ENCODE results near the gene OSBPL10. TPM values are rescaled to one million over a fixed set of nuclear protein-coding genes. Genes with fewer than 3 reads are reported as not detected.
"Not testable (repeated sequence)": the region's sequence is repeated elsewhere in the genome, so short reads cannot be mapped to it uniquely, and the experiment has no call there.

The OSBPL10 gene, protein sequence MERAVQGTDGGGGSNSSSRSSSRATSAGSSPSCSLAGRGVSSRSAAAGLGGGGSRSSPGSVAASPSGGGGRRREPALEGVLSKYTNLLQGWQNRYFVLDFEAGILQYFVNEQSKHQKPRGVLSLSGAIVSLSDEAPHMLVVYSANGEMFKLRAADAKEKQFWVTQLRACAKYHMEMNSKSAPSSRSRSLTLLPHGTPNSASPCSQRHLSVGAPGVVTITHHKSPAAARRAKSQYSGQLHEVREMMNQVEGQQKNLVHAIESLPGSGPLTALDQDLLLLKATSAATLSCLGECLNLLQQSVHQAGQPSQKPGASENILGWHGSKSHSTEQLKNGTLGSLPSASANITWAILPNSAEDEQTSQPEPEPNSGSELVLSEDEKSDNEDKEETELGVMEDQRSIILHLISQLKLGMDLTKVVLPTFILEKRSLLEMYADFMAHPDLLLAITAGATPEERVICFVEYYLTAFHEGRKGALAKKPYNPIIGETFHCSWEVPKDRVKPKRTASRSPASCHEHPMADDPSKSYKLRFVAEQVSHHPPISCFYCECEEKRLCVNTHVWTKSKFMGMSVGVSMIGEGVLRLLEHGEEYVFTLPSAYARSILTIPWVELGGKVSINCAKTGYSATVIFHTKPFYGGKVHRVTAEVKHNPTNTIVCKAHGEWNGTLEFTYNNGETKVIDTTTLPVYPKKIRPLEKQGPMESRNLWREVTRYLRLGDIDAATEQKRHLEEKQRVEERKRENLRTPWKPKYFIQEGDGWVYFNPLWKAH
- 1 to 10 TPM; 1.0 to 4.3 (median 3.8) TPM for polyA plus RNA-seq

DNA sequence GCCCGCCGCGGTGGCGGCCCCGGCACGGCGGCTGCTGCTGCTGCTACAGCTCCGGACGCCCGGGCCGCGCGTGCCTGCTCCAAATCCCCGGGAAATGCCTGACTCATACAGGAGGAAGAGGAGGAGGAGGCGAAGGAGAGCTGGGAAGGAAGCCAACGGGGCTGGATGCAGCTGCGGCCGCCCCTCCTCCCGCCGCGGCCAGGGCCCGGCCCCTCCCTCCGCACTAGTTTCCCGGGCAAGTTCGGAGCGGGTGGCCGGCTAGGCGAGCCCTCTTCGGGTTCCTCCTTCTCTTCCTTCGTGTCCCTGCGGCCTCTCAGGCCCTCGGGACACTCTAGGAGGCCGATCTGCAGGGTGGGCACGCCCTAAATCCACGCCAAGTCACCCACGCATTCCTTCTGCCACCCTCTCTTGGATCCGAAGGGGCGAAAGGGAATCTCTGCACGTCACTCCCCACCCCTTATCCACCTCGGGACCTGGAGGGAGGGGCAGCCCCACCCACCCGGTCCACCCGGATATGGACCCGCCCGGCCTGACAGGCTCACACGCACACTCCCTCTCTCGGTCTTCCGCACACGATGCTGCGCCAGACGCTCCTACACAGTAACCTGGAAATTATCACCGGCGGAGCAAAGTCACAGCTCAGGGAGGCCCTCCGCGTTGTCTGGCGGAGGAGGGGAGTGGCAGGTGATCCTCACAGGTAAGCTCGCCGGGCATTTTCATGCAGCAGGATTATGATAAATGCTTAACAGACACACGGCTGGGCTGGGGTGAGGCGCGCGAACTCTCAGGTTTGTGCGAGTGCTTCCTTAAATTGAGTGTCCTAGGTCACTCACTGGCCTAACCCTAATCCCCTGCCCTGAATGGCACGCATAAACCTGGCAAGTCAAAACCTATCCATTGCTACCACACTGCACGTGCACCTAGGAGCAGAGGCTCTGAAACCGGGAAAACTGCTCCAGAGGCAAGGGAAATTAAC, at the start of gene OSBPL10, which contains the start of gene ZNF860:
OSBPL10 (minus strand) TSS at position 57 of the 976 bp plus-strand sequence. CDS start 83 bp downstream, outside the sequence.
ZNF860 (plus strand) TSS at position 545 of the 976 bp plus-strand sequence. CDS start 7,330 bp downstream, outside the sequence.
- 3 to 8% (median 8%) methylated on average over 61 to 65 of the region's 65 CpGs for WGBS, 3 donors
- H3K27ac ChIP-seq (ENCODE audit: low read depth, low read length): no peak within 1 kb of the TSS

DNA sequence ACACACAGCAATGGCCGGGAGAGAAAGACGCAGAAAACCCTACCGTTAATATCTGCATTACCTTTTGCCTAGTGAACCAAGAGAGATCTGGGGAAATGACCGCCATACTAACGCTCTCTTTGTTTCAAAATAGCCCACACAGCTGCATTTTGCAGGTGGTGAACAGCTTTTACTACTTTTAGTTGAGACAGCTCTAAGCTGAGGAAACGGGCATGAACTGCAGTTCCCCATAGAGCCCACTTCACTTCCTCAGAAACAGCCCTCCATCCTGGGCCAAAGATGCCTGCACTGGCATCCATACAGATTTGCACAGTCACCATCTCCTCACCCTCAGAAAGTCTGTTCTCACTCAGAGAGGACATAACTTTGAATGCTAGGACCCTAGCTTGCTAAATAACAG, 45.5 kb upstream of the OSBPL10 start:
- WGBS, 3 donors: 45 to 86% (median 52%) methylated on average over 6 of the region's 6 CpGs
- H3K27ac ChIP-seq (ENCODE audit: low read depth, low read length): no peak overlapping the region

DNA sequence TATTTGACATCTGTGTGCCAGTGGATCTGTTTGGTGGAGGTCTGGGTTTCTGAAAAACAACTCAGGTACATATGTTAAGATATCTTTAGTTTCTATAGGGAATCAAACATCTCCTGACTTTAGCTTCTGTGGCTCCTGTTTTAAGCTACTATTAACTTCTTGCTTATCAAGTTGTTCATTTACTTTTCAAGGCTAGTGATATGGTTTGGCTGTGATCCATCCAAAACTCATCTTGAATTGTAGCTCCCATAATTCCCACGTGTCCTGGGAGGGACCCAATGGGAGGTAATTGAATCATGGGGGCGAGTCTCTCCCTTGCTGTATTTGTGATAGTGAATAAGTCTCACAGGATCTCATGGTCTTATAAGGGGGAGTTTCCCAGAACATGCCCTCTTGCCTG, 41.9 kb upstream of the OSBPL10 start:
- no peak overlapping the region for H3K27ac ChIP-seq (ENCODE audit: low read depth, low read length)
- 30 to 82% (median 81%) methylated on average over 2 of the region's 2 CpGs for WGBS, 3 donors

DNA sequence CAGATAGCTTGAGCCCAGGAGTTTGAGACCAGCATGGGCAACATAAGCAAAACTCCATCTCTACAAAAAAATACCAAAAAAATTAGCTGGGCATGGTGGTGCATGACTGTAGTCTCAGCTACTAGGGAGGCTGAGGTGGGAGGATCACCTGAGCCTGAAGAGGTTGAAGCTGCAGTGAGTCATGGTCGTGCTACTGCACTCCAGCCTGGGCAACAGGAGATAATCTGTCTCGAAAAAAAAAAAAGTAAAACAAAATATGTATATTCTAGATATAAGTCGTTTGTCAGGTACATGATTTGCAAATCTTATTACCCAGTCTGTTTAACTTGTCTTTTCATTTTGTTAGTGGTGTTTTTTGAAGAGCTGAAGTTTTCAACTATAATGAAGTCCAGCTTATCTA, 40.7 kb upstream of the OSBPL10 start:
- H3K27ac ChIP-seq (ENCODE audit: low read depth, low read length): no peak overlapping the region
- 47 to 83% (median 75%) methylated on average over 3 of the region's 3 CpGs for WGBS, 3 donors

DNA sequence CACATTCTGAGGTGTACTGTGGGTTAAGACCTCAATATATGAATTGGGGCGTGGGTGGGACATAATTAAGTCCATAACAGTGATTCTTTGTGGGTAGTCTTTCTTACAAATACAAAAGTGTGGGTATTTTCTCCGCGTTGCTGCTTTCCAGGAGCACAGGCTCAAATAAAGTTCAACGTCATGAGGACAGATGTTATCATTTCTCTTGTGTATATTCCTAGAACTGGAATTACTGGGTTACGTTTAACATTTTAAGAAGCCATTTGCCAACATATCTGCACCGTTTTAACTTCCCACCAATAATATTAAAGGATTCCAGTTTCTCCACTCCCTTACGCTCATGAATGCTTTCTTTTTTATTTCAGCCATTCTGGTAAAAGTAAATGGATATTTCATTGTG, 40.1 kb upstream of the OSBPL10 start:
- no peak overlapping the region for H3K27ac ChIP-seq (ENCODE audit: low read depth, low read length)
- 72 to 80% (median 75%) methylated on average over 7 of the region's 7 CpGs for WGBS, 3 donors

DNA sequence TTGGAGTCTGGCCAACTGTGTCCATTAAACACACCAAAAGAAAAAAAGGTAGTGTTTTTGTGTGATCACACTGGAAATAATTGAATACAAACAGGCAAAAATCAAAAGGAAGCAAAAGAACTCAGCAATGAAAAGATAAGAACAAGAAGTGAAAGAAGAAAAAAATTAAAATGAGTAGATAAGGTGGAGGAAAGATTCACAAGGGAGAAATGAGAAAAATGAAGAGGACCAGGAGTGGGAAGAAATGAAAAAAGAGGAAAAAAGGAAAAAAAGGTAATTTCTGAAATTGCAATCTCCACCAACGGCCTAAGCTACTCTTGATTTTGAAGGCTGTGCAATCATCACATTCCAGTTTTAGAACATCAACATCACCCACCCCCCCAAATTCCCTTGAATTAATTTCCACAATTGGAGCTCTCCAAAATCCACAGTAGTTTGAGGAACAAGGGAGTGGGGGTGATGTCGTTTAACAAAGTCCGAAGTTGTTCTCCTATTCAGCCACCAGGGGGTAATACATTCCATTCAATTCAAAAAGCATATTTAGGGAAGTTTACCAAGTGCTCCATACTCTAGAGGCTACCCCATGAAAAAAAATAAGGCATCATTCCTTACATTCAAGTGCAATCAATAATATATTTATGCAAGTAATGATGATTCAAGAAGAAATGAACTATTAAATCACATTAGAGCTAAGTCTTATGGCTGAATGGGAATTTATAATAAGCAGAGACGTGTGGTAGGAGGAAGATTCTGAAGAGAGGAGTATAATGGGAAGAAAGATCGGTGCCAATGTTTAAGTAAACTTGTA, 37.9 kb upstream of the OSBPL10 start:
- H3K27ac ChIP-seq (ENCODE audit: low read depth, low read length): no peak overlapping the region
- 46 to 51% (median 48%) methylated on average over 5 of the region's 5 CpGs for WGBS, 3 donors

DNA sequence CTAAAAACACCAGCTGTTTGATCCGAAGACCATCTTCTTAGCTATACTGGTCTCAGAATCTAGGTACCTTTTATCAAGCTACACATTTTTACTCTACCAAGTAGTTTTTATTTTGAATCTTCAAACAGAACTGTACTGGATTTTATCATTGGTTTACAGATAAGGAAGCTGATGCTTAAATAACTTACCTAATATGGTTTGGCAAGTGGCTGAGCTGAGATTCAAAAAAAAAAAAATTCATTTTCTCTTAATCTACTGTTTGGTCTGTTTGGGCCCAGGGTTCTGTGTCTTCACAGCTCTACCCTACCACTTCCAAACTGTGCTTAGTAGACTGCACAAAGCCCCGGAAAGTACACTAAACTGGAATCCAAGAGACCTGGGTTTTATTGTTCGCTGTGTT, 36.2 kb upstream of the OSBPL10 start:
- no peak overlapping the region for H3K27ac ChIP-seq (ENCODE audit: low read depth, low read length)
- WGBS, 3 donors: 90 to 95% (median 94%) methylated on average over 3 of the region's 3 CpGs

DNA sequence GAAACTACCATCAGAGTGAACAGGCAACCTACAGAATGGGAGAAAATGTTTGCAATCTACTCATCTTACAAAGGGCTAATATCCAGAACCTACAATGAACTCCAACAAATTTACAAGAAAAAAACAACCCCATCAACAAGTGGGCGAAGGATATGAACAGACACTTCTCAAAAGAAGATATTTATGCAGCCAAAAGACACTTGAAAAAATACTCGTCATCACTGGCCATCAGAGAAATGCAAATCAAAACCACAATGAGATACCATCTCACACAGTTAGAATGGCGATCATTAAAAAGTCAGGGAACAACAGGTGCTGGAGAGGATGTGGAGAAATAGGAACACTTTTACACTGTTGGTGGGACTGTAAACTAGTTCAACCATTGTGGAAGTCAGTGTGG, 34.6 kb upstream of the OSBPL10 start:
- not testable (repeated sequence) for H3K27ac ChIP-seq (ENCODE audit: low read depth, low read length)
- 89 to 94% (median 93%) methylated on average over 3 of the region's 3 CpGs for WGBS, 3 donors

DNA sequence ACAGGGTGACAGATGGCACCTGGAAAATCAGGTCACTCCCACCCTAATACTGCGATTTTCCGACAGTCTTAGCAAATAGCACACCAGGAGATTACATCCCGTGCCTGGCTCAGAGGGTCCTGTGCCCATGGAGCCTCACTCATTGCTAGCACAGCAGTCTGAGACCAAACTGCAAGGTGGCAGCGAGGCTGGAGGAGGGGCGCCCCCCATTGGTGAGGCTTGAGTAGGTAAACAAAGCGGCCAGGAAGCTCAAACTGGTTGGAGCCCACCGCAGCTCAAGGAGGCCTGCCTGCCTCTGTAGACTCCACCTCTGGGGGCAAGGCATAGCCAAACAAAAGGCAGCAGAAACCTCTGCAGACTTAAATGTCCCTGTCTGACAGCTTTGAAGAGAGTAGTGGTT, 29.6 kb upstream of the OSBPL10 start:
- WGBS, 3 donors: 91 to 96% (median 91%) methylated on average over 7 of the region's 7 CpGs
- not testable (repeated sequence) for H3K27ac ChIP-seq (ENCODE audit: low read depth, low read length)

DNA sequence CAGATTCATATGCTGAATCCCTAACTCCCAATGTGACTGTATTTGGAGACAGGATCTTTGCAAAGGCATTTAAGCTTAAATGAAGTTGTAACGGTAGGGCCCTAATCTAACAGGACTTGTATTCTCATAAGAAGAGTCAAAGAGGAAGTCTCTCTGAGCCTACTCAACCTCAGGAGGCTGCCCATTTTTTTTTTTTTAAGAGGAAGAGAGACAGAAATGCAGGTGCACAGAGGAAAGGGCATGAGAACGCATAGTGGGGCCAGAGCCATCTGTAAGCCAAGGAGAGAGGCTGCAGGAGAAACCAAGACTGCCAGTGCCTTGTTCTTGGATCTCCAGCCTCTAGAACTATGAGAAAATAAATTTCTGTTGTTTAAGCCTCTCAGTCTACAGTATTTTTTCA, 28.9 kb upstream of the OSBPL10 start:
- H3K27ac ChIP-seq (ENCODE audit: low read depth, low read length): no peak overlapping the region
- WGBS, 3 donors: 62 to 91% (median 69%) methylated on average over 2 of the region's 2 CpGs

DNA sequence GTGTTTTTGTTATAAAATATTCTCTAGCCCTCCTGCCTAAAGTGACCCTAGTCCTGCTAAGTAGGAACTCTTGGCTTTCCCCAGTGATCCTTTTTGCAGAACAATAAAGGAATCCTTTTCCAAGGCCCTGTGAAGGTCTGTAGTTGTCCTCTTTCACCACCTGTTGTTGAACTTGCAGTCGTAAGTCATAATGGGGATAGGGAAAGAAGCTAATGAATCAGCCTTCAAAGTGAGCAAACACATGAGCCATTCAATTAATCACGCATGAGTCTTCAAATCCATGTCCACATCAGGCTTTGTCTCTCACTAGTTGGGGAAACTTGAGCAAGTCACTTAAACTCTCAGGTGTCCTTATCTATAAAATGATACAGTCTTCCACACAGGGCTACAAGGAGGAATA, 28.0 kb upstream of the OSBPL10 start:
- no peak overlapping the region for H3K27ac ChIP-seq (ENCODE audit: low read depth, low read length)
- 91 to 97% (median 93%) methylated on average over 2 of the region's 2 CpGs for WGBS, 3 donors

DNA sequence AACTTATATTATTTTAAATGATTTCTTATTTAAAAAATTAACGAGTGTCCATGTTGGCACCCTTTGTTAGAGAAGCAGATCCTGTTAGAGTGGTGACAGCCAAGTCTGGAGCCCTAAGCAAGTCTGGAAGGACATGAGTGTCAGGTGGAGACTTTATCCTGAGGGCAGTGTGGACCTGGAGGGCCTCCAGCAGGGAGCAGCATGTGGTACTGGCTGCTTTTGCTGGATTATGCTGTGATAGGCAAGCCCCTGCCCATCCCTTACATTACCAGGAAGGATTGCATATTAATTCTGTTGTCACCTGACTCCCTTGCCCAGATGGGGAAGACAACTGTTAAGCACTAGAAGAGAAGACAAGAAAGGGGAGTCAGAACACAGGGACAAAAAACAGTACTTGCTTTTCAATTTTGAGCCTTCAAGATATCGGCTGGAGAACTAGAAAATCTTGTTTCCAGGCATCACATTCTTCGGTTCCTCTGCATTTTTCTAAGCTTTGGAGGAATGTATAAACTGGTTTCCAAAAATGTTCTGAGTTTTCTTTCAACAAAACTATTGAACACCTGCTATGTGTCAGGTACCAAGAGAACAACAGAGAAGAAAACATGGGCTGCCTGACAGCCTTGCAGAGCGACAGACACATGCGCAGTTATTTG, 23.2 kb upstream of the OSBPL10 start:
- H3K27ac ChIP-seq (ENCODE audit: low read depth, low read length): no peak overlapping the region
- WGBS, 3 donors: 74 to 95% (median 94%) methylated on average over 5 of the region's 5 CpGs

DNA sequence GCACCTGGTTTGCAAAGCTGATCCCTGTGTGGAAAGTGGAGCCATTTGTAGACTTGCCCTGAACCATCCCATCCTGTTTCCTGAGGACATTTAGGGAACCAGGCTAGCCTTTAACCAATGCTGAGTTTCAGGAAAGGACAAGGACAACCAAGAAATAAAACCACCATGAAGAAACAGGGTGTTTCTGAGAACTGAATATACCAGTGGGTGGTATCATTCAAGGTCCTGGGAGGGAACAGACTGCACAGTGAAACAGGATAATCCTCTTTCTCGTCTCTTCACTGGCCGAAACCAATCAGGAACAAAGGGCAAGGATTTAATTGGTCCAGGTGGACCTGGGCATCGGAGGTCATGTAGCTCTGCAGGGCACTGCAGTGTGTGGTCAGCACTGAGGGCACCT, 22.3 kb upstream of the OSBPL10 start:
- 90 to 94% (median 90%) methylated on average over 3 of the region's 3 CpGs for WGBS, 3 donors

DNA sequence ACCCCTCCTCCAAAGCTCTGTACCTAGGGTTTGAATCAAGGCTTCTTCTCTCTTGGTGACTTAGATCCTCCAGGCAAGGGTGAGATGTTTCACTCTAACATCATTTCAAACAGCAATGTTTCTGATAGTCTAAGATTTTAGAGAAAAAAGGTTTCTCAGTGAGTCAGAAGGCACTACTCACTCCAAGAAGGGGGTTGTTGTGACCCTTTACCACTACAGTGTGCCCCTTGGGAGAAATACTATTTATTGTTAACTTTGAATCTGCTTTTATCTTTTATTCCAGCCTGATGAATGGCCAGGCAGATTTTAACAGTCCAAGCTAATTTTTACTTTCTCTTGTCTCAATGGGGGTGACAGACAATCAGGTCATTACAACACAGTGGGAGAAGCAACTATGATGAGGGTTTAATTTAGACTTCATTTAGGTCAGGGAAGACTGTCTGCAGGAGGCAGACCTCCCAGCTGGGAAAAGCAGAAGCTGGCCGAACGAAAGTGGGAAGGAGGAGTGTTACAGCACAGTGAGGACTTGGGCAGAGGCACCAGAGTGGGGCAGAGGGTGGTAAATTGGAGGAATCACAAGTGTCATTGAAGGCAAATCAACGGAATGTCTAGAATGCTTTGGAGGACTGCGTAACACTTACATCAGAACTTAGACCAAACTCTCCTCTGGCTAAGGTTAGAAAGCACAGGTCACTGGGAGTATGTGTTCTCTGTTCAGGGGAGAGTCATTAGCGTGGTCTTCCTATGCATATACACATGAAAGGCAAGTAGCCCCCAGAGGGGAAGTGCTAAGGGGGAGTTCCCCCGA, 21.7 kb upstream of the OSBPL10 start:
- no peak overlapping the region for H3K27ac ChIP-seq (ENCODE audit: low read depth, low read length)
- WGBS, 3 donors: 51 to 78% (median 52%) methylated on average over 6 of the region's 6 CpGs

More for the DNA sequence above, 22.3 kb upstream of the OSBPL10 start:
- H3K27ac ChIP-seq (ENCODE audit: low read depth, low read length): no peak overlapping the region

DNA sequence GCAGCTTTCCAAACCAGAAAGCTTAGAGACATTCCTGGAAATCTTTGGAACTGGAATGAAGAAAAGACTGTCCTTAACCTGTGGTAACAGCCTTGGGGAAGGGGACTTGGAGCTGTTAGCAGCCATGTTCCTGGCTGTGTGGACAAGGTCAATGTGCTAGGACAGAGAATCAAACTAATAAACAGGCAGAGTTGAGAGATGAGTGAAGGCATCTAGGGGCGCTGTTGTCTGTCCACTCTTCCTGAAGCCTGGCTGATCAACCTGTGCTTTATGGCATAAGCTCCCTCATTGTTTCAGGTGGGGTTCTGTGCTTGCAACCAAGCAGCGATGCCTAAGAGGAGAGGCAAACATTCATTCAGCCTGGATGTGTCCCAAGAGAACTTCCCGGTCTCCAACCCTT, 19.8 kb upstream of the OSBPL10 start:
- WGBS, 3 donors: 83 to 88% (median 86%) methylated on average over 3 of the region's 3 CpGs
- H3K27ac ChIP-seq (ENCODE audit: low read depth, low read length): no peak overlapping the region

DNA sequence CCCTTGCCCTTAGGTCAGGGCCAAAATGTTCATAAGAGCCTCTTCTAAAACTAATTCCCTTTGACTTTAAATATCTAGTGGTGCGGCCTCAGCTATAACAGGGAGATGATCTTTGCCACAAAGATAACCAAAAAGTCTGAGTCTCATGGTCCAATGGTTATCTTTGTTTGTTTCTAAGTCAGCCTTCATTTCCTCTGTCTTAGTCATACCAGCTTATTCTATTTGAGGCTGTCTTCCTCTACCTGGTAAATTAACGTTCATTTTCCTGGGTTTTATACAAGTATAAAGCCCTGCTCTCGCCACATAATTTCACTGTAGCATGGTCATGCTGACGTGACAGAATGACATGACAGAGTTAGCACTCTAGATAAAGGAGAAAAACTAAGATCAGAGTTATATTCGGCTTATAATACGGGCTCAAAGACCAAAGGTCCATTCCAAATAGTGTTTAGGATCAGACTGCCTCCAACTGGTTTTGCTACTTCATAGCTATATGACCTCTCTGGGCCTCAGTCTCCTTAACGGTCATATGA, 18.9 kb upstream of the OSBPL10 start:
- no peak overlapping the region for H3K27ac ChIP-seq (ENCODE audit: low read depth, low read length)
- WGBS, 3 donors: 87 to 89% (median 88%) methylated on average over 7 of the region's 7 CpGs
